NCI-H2029 treated with DMSO at 0.1 percent for 48 hours (cell line): ENCODE data around the gene FIGN.

Experiments used
- DNase-seq: peaks from one replicate; lab custom pipeline; 2025; lab: John Stamatoyannopoulos, UW

The FIGN gene, protein sequence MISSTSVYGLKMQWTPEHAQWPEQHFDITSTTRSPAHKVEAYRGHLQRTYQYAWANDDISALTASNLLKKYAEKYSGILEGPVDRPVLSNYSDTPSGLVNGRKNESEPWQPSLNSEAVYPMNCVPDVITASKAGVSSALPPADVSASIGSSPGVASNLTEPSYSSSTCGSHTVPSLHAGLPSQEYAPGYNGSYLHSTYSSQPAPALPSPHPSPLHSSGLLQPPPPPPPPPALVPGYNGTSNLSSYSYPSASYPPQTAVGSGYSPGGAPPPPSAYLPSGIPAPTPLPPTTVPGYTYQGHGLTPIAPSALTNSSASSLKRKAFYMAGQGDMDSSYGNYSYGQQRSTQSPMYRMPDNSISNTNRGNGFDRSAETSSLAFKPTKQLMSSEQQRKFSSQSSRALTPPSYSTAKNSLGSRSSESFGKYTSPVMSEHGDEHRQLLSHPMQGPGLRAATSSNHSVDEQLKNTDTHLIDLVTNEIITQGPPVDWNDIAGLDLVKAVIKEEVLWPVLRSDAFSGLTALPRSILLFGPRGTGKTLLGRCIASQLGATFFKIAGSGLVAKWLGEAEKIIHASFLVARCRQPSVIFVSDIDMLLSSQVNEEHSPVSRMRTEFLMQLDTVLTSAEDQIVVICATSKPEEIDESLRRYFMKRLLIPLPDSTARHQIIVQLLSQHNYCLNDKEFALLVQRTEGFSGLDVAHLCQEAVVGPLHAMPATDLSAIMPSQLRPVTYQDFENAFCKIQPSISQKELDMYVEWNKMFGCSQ

DNA sequence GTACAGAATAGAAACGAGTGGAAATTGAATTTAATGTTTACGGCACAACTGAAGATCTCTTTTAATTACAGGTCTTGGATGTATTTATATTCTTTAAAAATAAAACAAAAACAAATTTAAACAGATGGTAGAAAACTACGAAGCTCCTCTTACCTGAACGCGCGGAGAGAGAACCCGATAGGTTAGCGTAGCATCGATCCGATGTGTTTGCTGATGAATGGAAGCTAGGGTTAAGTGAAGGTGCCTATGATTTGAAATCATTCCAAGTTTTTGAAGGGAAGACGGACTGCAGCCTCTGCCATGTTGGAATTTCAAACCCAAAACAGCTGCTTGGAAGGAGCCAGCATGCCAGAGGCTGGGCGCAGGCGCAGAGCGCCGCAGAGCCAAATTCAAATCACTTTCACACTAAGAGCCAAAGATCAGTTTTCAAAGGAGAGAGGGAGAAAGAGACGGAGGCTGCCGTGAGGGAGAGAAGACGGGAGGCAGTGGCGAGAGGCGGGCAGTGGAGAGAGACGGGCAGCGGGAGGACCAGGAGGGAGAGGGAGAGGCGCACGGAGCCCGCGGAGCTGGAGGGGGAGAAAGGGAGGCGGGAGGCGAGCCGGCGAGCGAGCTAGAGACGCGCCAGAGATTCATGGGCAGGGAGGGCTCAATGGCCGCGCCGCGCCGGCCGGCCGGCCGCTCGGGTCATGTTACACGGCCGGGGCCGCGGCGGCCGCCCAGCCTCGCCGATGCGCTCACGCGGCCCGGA, at the start of gene FIGN:
Gene FIGN (minus strand): TSS at position 324 of the 748 bp plus-strand sequence. CDS start 1,081 bp downstream, outside the sequence.
- DNase-seq: peak; percentile 5

DNA sequence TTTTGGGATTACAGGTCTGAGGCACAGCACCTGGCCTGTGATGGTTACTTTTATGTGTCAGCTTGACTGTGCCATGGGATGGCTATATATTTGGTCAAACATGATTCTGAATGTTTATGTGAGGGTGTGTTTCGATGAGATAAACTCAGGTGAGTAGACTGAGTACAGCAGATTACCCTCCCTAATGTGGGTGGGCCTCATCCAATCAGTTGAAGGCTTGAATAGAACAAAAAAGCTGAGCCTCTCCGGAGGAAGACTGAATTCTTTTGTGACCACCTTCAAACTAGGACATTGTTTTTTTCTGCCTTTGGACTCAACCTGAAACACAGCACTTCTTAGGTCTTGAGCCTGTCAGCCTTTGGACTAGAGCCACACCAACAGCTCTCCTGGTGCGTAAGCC, 49.4 kb upstream of the FIGN start:
- DNase-seq: no peak

DNA sequence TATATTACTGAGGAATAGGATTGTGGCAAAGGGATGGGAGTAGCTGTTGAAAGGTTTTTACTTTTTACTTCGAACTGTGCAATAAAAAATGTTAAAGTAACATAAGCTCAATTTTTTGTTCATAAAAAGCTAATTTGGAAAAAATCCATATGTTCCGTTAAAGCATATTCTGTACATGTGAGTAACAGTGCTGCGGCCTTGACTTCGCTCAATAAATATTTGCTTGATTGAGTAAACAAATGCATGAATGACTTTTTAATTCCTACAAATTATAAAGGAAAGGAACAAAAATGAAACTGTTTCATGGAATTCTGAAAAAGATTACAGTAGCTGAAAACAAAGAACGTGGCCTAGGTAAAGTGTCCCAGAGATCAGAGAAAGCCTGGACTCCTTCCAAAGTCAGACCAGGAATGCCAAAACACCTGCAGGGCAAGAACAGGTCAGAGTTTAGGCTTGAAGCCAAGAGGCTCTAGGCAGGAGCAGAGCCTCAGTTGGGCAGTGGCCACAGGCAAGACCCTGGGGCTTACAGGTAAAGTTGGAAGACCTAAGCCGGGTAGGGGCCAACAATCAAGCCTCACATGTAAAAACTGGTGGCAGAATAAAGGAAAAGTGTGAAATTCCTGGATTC, 44.3 kb upstream of the FIGN start:
- no peak for DNase-seq

DNA sequence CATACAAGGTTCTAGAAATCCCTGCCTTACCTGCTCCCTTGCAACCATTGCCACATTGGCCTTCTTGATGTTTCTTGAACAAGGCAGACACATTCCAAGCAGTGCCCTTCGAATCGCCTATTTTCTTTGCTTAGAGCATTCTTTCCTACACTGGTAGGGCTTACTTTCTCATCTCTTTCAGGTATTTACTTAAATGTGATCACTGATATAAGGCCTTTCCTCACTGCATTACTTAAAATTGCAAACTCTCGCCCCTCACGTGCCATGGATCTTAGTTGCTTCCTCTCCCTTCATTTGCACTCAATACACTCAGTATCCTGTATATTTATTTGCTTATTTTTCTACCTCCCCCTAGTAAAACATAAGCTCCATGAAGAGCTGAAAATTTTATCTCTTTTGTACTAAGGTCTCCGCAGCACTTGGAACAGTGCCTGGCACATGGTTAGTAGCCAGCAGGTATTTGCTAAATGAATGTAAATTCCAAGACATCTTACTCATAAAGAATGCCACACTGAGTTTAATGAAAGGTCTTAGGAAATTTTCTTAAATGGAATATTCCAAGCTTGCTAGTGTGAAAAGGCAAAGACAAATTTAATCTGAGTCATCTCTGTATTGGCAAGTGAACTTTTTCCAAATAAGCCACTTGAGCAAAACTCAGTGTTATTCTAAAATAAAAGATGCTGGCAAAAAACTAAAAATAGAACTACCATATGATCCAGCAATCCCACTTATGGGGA, 42.4 kb upstream of the FIGN start:
- DNase-seq: no peak

DNA sequence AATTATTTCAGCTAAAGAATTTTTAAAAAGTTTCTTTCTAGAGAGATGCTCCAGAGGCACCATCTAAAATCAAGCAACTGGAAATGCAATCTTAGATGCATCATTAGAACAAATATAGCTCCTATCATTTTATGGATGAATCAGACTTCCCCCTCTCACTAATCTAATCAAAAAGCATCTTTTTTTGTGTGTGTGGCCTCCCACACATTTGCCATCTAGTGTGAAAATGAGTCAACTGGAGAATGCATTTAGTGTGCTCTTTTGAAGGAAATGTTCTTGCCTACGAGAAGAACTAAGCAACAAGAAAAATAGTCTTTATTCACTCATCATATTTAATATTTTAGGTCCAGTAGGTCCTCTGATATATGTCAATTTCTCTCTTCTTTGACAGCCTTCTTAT, 39.5 kb upstream of the FIGN start:
- no peak for DNase-seq

DNA sequence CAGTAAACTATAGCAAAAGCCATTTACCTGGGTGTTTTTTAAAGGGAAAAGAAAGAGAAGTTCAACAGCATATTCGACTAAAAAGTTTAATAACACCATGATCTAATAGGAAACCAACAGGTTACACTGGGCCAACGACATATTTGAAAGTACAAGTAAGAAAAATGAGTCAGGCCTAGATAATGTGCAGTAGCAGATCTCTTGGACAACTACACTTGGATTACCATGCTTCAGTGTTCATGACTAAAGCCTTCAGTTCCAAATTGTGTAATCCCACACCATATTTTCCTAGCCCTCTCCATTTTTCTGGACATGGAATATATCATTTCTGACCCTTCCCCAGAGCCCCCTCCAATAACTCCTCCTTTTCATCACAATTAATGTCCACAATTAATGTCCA, 39.1 kb upstream of the FIGN start:
- no peak for DNase-seq

DNA sequence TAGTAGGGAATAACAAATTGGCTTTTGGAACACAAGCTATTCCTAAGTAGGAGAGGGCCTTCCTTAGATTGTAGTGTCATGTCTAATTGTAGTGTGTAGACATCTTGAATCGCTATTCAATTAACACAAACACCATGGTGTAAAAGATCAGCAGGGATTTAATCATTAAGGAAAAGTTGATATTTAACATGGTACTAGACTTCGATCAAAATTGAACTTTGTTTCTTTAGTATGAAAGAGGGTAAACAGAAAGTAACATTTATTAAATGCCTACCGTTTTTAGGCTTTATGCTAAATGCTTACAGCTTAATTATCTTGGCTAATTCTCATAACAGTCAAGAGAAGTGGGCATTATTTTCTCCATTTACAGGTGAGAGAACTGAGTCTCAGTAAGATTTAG, 37.5 kb upstream of the FIGN start:
- DNase-seq: no peak

DNA sequence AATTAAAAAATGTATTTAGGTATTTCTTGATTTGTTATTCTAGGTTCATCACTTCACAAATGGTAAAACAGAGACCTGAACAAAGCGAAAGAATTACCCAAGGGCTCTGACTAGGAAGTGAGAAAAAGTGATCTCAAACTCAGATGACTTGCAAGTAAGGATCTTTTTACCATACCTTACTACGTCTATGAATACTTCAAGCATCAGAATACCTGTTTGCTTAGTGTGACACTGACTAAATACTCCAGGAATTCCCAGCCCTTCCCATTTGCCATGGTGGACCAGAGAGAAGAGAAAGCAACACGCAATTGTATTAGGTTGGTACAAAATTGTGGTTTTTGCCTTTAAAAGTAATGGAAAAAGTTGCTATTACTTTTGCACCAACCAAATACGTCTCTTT, 35.8 kb upstream of the FIGN start:
- DNase-seq: no peak

DNA sequence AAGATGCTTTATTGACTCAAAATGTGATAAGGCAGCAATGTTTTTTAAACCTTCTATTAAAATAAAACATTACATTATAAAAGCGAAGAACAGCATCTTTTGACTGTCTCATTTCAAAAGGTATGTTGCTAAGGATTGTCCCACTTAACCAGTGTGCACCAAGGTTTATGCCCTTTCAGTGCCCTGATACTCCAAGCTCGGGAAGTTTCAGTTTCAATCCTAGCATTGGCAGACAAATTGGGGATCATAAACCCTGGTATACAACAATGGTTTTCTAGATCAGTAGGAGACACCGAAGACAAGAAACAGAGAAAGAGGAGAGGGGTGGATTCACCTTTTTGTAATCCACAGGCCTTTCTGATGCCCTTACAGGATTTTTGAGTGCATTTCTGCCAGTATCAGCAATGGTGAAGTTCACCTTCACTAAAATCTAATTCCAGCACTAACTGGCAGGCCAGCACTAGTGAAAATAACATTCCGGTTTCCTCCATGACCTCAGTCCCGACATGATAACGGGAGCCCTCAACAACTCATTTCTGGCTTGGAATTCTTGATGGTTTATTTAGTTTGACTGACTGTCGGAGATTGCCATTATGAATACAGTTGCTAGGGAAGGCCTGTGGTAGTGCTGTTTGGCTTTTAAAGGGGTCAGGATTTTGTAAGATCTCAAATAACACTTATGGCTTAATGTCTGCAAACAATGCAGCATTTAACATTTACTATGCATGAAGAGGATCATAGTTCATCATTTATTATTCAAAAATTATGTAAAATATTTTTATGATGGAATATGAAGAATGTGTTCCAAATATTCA, 33.3 kb upstream of the FIGN start:
- DNase-seq: no peak

DNA sequence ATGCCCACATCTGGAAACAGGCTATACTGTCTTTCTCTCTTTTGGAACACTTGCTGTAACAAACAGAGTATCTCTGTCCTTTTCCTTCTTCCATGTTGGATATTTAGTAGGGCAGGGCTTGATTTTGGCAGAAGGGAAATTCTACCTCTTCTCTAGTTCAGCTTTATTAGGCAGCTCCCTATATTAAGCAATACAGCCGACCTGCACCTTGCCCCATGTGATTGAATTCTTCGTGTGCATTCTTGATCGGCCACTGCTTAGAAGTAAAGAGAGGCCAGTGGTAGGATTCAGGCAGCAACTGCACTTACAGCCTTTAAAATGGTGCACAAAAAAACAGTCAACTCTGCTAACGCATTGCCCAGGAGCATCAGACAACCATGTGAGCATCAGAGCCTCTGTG, 31.3 kb upstream of the FIGN start:
- no peak for DNase-seq

DNA sequence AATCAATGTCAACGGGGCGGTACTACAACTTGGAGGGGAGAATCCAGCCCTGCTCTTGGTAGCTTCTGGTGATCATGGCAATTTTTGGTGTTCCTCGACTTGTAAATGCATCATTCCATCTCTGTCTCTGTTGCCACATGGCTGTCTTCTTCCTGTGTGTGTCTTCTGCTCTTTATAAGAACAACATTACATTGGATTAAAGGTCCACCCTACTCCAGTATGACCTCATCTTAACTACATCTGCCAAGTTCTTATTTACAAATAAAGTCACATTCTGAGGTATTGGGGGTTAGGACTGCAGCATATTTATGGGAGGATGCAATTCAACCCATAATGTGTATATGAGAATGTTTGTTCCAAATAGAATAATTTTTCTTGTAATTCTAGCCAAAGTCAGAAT, 28.8 kb upstream of the FIGN start:
- no peak for DNase-seq

DNA sequence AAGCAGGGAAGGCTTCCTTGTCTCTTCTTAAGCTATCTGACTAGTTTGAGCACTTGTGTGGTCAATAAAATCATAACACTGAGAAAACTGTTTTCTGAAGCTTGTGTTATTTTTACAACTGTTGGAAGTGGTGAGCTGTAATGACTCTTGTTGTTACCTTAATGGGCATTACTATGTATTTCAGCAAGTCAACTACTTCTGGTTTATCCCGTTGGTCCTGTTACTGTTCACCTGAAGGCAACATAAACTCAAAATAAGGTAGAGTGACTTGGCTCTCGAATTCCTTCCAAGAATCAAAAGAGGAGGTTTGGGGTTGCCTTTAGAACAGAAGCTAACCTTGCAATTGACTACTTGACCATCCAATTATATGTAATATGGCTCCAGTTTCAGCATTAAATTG, 23.2 kb upstream of the FIGN start:
- no peak for DNase-seq

DNA sequence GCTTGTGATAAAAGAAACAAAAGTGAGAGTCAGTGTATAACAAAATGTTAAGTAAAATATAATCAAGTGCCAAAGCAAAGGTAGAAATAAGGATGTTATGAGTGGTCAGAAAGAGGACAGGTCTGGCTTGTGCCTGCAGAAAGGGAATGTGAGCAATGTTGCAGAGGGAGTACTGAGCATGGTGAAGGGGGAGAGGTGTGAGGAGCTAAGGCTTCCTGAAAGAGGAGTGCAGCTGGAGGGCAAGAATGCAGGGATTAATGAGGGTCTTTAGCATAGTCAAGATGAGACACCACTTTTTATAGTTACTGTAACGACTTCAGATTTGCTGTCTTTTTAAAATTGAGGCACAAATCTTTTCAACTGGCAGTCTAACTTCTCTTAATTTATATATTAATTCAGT, 22.0 kb upstream of the FIGN start:
- DNase-seq: no peak

DNA sequence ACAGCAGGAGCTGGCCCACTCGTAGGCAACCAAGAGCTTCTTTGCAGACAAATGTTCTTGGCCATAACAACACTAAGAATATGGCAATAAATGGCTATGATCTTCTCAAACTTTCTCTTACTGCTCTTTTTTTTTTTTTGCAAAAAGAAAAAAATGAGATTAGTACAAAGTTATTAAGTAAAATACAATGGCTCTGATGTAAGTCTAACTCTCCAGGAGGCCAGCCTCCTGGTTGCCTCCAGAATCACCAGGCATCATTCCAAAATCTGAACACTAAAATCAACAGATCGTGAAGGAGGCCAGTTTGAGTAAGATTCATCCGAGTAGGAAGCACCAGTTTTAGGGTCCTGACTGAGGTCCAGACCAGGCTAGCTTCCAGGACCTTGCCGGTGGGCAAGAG, 20.8 kb upstream of the FIGN start:
- DNase-seq: no peak

DNA sequence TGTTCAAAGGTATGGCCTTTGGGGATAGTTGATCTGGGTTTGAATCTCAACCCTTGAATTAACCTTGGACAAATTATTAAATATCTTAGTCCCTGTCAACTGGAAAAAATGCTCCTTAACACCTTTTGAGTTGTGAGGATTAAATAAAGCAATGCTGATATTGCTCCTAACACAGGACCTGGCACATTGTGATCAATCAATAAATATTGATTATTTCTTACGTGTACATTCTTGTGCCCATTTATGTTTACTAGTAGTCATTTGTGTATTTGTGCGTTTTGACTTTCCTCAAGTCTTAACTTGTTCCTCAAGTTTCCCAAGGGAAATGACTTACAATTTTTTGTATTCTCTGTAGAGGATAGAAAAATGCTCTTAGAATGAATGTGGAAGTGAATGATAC, 19.6 kb upstream of the FIGN start:
- no peak for DNase-seq

DNA sequence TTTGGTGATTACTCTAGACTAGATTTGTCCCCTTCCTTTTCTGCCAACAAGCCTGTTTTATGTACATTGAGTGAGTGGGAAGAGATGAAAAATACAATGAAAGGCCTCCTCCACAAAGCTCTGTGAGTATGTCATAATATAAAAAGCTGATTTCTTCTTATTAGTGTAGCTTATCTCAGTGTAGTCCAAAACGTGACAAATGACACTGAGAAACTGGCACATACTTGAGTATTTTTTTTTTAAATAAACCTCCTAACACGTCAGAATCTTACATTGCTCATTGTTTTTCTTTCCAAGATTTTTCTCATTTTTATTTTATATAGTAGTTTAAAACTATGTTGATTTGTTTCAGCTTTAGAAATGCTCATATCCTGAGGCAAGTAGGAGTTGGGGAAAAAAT, 17.9 kb upstream of the FIGN start:
- no peak for DNase-seq

DNA sequence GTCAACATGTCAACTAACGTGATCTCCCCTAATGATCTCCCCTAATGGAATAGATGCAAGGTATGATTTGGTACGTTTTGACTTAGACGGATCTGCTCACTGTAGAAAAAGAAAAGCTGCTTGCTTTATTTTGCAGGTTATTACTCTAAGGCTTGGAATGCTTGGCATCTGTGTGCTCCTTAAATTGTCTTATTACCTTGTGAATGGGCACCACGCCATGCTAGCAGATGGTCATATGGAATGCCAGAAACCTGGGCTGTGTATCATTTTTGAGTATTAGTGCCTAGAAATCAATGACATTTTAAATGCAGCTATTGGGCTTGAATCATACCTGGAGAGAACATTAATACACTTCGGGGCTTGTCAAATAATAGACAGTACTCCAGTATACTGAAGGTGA, 16.5 kb upstream of the FIGN start:
- no peak for DNase-seq

DNA sequence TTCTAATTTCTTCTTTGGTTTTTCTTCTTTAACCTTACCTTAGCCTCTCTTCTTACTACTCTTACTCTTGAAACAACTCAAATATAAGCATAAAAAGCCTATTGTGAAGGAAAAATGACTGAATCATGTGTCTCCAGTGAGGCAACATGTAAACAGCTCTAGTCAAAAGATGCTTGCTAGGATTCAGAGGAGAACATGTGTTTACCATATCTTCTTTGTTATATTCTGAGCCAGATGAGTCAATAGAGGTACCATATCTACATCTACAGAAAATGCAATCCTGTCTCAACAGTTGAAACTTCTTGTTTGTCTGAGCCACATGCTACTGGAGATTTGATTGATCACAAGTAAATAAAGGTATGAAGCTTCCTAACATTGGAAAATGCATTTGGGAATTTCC, 15.9 kb upstream of the FIGN start:
- no peak for DNase-seq

DNA sequence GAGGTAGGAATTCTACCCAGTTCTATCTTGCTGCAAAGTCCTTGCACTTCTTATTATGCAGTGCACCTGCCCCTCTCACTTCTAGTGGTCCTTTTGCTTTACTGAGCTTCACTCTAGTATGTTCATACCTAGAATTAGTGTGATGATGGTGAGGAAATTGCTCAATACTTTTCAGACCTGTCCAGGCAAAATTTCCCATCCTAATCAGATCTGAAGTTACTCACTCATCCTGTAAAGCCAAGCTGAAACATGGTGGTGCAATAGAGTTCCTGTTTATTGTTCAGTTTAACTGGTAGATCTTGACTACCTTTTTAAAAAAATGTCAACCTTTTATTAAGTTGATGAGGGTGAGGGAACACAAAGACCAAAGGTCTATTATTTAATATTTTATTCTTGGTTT, 12.6 kb upstream of the FIGN start:
- no peak for DNase-seq

DNA sequence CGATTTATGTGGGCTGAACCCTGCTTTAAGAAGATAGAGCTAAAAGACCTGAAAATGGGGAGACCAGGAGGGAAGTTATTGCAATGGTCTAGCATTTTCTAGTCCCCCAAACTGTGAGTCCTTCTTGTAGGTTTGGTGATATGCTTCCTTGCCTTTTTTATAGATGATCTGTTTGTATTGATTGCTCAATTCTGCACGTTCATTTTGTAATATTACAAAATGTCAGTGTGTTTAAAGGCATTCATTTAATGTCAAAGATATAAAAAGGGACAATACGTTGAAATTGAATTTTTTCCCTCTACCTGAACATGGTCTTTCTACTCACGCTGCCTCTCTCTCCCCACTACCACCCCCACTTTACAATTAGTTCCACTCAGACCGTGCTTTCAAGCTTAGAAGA, 5.6 kb upstream of the FIGN start:
- no peak for DNase-seq

DNA sequence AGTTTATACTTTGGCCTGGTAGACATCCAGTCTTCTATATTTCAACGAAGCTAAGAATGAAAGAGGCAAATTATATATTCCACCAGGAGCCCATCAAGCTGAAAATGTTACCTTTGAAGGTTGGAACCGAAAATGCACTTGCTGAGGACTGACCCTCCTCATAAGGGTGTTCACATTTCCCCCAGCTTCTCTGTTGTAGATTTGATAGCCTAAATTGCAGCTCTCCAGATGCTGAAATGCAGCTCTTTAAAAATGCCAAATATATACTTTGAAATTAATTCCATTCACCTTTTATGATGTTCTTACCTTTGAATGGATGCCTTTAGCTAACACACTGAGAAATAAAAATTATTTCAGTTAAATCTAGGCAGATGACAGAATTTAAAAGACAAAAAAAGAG, 1.8 kb upstream of the FIGN start:
- no peak for DNase-seq
